ENCODE data around the gene KRT17.

KRT17 gene

GRCh38 chr17:41571561-41572434 lies 52.6 kb downstream of the KRT17 start, which contains the start of gene KRT9:
TSS of gene KRT9 (minus strand) at chr17:41572059. CDS start at chr17:41571992, 67 bp downstream.
- no peak for DNase-seq (ENCODE audit: low spot score)

All from hepatic stellate cell (primary cell).